ENCODE measurements around the gene PRICKLE2.

GRCh38 chr3:64074895-64075679 is 150.2 kb downstream of the PRICKLE2 start:
- TF ChIP-seq CTCF (optimal IDR thresholded peaks at IDR 0.05 in 1 of 3, IDR thresholded peaks at IDR 0.05 in 1 of 3, conservative IDR thresholded peaks at IDR 0.05 in 1 of 3; ENCODE audit: extremely low read depth in 1 of 3, insufficient read depth in 2 of 3, low read length in 3 of 3) (no peak), EZH2 (IDR thresholded peaks at IDR 0.05; ENCODE audit: low read length) (no peak)
